ENCODE results near the gene CTSD. TPM values are rescaled to one million over a fixed set of nuclear protein-coding genes. Genes with fewer than 3 reads are reported as not detected.

Gene CTSD
- total RNA-seq, 1 experiment from 2014 or later = 888 TPM

DNA sequence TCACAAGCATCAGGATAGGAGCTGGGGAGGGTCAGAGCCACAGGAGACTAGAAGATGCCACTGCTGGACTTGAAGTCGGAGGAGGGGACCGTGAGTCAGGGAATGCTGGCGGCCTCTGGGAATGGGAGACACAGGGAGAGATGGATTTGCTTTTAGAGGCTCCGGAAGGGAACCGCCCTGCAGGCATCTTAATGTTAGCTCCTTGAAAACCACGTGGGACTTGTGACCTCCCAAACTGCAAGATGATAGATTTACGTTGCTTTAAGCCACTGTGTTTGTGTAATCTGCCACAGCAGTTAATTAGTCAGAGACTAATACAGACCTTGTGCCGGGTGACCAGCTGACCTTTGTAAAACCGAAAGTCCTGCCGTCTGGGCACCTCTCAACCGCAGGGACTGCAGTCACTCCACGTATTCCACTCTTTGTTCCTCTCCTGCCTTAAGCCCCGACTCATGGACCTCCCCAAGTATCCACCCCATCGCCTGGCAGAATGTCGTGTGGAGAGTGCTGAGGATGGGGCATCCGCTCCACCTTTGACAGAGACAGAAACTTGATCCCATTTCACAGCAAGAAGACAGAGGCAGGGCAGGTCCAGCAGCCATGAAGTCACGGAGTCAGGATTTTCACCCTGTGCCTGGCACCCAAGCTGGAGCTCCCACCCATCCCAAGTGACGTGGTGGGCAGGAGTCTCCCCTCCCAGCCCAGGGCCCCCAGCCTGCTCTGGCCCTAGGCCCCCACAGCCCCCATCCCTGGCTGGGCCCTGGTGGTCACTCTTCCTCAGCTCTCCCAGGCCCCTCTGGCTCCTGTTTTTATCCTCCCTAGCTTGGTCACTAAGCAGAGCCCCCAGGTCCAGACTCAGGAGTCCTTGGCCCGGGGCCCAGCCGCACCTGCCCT lies 19.4 kb upstream of the CTSD start:
- peak; percentile 99 for DNase-seq (ENCODE audit: low spot score)

DNA sequence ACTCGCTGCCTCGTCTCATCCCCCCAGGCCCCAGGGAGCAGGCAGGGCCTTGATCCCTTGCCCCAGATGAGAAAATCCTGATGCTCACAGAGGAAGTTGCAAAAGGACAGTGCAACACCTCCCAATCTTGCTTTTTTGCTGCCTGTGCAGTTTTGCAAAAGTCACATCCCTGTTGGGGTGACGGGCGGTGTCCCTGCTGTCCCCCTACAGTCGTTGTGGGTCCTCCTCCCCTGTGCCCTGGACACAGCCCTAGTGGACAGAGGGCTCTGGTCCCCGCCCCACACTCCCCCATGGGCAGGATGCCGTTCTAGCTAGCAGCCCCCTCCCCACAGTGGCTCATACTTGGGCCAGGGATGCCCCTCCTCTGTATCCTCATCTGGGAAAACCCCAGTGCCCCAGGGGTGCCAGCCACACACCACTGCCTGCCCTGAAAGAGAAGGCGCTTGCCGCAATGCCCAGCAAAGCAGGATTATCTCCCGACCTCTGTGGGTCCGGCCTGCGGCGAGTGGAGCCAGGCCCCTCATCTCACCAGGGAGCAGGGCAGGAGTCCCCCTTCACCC lies 18.4 kb upstream of the CTSD start:
- no peak for DNase-seq (ENCODE audit: low spot score)

- DNase-seq (ENCODE audit: low spot score) = no peak
Observed at GRCh38 chr11:1781593-1781975, 17.9 kb upstream of the CTSD start.

GRCh38 chr11:1780700-1781592 lies 17.2 kb upstream of the CTSD start:
- DNase-seq (ENCODE audit: low spot score) = no peak

DNA sequence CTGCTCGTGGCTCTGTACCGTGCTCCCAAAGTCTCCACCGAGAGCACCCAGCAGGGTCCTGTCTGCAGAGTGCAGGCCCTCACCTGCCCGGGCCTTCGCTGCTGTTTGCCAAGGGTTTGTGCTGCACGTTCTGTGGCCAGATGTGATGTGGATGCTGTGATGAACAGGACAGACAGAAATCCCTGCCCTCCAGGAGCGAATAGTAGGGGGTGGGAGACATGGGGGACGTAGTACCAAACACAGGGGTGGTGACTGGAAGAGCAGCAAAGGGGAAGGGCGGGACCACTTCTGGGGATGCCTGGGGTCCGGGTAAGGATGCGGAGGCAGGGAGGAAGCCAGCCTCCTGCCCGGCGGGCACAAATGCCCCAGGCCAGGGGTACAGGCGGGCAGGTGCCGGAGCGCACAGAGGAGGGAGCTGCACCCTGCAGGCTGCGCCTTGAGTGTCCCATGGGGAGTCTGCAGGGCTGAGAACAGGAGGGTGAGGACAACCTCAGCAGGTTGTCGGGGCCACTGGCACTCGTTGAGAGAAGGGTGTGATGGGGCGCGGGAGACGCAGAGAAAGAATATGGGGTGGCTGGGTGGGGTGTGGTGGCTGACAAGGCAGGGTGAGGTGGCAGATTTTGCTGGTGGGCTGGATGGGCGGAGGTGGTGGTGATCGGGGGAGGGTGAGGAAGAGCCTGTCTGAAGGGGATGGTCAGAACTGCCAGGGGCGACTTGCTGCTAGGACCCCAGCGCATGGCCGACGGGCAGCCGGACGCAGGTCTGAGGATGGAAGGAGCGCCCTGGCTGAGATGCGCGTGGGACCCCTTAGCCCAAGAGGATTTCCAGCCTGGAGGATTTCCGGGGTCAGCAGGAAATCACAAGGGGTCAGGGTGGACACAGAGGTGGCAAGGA lies 16.3 kb upstream of the CTSD start:
- DNase-seq (ENCODE audit: low spot score) = no peak

DNA sequence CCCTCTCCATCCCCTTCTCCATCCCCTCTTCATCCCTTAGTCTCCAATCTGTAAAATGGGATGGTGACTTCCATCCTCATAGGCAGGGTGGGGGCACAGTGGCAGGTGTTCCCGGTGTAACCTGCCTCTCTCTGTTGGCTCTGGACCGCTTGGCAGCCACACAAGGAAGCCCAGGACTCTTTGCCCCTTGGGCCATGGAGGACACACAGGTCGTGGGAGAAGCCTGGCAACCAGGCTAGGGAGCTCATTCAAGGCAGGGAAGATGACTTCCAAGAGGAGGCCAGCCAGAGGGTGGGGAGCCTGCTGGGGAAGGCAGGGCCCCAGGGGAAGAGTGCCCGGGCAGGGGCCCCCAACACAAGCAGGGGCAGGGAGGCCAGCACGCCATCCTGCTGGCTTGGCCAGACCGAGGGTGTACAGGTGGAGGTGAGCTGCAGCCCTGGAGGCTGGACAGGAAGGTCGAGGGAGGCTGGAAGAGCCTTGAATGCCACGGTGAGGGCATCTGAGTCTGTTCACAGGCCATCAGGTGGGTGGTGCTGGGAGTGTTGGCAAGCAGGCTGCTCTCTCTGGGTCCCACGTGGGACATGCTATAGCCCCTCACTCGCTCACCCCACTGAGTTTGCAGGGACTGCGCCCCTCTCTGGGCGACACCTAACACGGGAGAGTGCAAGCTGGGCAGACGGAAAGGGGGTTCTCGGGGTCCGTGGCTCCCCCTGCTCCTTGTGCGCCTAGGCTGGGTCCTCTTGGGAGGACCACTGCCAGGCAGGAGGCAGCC lies 15.5 kb upstream of the CTSD start:
- DNase-seq (ENCODE audit: low spot score) = no peak

- DNase-seq (ENCODE audit: low spot score) = no peak
Observed at GRCh38 chr11:1778141-1778911, 14.6 kb upstream of the CTSD start.

- no peak for DNase-seq (ENCODE audit: low spot score)
Observed at GRCh38 chr11:1777737-1778136, 14.0 kb upstream of the CTSD start.

- no peak for DNase-seq (ENCODE audit: low spot score)
Observed at GRCh38 chr11:1776944-1777715, 13.4 kb upstream of the CTSD start.

DNA sequence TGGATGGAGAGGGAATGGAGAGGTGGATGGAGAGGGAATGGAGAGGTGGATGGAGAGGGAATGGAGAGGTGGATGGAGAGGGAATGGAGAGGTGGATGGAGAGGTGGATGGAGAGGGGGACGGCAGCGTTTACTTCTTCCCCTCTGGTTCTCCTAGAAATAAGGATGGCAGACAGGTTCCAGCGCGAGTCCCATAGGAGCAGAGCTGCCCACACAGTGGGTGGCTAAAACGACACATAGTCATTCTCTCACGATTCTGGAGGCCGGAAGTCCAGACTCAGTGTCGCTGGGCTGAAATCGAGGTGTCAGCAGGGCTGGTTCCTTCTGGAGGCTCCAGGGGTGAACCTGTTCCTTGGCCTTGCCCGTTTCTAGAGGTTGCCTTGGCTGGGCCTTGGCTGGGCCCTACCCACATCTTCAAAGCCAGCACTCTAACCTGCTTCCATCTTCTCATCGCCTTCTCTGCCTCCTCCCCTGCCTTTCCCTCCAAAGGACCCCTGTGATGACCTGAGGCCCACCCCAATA lies 12.7 kb upstream of the CTSD start:
- DNase-seq (ENCODE audit: low spot score) = no peak

- no peak for DNase-seq (ENCODE audit: low spot score)
Observed at GRCh38 chr11:1774886-1775285, 11.2 kb upstream of the CTSD start.

DNA sequence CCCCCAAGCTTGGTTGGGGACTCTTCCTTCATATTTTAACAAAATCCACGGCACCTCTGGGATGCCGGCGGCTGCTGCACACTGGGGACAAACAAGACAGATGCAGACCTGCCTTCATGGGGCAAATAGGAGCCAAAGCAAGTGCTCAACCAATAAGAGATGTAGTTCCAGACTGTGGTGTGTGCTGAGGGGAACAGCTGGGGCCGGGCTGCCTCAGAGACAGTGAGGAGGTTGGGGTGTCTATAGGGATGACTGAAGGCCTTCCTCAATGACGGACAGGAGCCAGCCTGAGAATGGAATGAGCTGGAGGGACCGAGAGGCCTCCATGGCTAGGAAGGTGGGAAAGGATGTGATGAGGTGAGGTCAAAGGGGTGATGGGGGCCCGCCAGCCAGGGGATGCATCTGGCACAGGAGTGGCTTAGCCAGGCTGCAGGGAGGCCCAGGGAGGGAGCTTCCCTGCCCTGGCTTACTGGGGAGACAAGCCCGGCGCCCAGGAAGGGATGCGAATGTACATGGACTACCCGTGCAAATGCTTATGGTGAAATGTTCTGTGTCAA lies 10.3 kb upstream of the CTSD start:
- DNase-seq (ENCODE audit: low spot score) = no peak

DNA sequence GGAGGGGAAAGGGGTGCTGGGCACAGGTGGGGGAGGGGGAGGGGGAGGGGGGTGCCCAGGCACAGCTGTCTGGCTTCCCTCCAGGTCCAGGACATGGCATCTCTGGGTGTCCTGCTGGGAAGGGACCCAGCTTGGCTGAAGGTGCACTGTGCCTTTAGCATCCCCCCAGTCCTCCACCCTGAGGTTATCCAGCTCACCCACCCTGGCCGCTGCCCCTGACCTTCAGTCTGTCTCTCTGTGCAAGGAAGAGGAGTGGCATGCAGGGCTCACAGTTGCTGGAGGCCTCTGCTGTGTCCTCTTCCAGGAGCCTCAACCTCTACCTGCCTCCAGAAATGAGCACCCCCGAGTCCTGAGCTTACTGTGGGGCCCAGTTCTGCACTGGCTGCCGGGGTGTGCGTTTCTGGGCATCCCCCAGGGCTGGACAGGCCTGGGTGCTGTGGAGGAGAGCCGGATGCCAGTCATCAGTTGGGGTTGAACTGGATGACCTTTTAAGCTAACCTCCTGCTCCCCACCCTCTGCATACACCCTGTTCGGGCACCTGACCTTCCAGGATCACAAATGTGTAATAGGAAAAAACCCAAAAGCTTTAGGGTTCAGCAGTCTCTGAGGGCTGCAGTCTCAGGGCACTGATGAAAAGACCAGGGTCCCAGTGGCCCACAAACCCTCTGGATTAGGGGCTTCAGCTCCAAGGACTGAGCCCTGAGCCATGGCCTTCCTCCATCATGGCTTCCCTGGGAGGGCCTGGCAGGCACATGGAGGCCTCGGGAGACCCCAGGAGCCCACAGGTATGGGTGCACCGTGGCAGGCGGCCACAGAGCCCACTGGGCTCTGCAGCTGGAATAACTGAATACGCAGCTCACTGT lies 9.6 kb upstream of the CTSD start:
- no peak for DNase-seq (ENCODE audit: low spot score)

DNA sequence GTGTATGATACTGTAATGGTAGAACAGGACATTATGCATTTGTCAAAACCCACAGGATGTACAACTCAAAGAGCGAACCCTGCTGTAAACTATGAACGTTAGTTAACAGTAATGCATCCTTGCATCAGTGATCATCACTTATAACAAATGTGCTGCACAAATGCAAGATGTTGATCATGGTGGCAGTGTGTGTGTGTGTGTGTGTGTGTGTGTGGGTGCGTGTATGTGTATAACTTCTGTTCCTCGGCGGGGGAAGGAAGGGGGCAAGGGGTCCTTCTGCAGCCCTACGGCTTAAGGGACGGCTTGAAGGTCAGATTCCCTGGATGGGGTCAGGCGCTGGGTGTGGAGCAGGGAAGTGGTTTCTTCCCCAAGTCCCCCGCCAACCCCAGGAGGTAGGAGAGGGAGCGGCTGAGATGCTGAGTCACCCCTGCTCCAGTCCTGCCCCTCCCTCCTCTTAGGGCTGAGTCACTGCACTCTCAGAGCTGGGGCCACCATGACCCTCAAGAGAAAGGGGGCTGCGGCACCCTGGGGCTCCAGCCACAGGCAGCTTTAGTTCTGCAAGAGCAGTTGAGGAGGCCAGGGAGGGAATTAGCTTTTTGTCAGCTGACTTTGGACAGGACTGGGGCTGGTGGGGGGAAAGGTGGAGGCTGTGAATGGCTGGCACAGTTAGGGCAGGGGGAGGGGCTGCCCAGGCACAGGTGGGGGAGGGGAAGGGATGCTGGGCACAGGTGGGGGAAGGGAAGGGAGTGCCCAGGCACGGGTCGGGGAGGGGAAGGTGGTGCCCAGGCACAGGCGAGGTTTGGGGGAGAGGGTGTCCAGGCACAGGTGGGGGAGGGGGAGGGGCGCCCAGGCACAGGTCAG lies 8.8 kb upstream of the CTSD start:
- DNase-seq (ENCODE audit: low spot score) = peak; percentile 98

DNA sequence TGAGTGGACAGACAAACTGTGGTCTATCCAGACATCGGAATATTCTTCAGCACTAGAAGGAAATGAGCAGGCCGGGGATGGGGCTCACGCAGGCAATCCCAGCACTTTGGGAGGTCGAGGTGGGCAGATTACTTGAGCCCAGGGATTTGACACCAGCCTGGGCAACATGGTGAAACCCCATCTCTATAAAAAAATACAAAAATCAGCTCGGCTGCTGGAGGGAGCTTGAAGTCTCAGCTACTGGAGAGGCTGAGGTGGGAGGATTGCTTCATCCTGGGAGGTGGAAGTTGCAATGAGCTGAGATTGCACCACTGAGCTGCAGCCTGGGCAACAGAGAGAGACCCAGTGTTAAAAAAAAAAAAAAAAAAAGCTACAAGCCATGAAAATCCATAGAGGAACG lies 8.0 kb upstream of the CTSD start:
- no peak for DNase-seq (ENCODE audit: low spot score)

GRCh38 chr11:1771273-1771672 lies 7.5 kb upstream of the CTSD start:
- no peak for DNase-seq (ENCODE audit: low spot score)

- DNase-seq (ENCODE audit: low spot score) = no peak
Observed at GRCh38 chr11:1770528-1770927, 6.8 kb upstream of the CTSD start.

Measured in A172 (cell line).